OCI-LY7 (cell line): ENCODE measurements around the gene FAM229A. TPM values are rescaled to one million over a fixed set of nuclear protein-coding genes. Genes with fewer than 3 reads are reported as not detected.

Experiments
- BruUV-seq: library from RNA; stranded (reverse); fragments of 400-500 nt; replicated peaks from 2 replicates; lab custom pipeline; 2021; lab: Mats Ljungman, UMichigan
- CTCF ChIA-PET: fragments of 300-600 bp; sonication (Branson Sonifier 250); formaldehyde crosslinking; loops from one replicate; lab custom pipeline; 2022; ENCODE audit warnings: antibody characterized with exemption; ENCODE audit not compliant: unreplicated experiment; lab: Charles Lee
- POLR2A ChIA-PET: fragments of 300-600 bp; sonication (Branson Sonifier 250); formaldehyde crosslinking; loops from one replicate; lab custom pipeline; 2022; ENCODE audit warnings: antibody characterized with exemption; lab: Charles Lee
- DNase-seq: peaks from one replicate; pipeline ENCODE4 v3.0.0-alpha.2; 2015; ENCODE audit warnings: low spot score
- H2AFZ ChIP-seq: fragments of 200-600 bp; sonication (generic), shearing (Covaris generic); 2 replicates; pipeline ENCODE4 v1.6.1; 2014; ENCODE audit warnings: mild to moderate bottlenecking, antibody characterized with exemption, low read length, moderate library complexity
- H3K27ac ChIP-seq: fragments of 200-600 bp; sonication (generic); 2 replicates; pipeline ENCODE4 v1.5.1; 2014; ENCODE audit warnings: mixed run types, low read depth, mild to moderate bottlenecking, moderate library complexity, low read length, inconsistent platforms; ENCODE audit not compliant: poor library complexity, severe bottlenecking
- H3K36me3 ChIP-seq: fragments of 200-600 bp; sonication (generic); 2 replicates; pipeline ENCODE4 v1.6.1; 2014; ENCODE audit warnings: mild to moderate bottlenecking, antibody characterized with exemption, low read length, moderate library complexity, mixed read lengths; ENCODE audit not compliant: insufficient read depth
- H3K4me1 ChIP-seq: fragments of 200-600 bp; sonication (generic); 2 replicates; pipeline ENCODE4 v1.5.1; 2014; ENCODE audit warnings: mild to moderate bottlenecking, low read length; ENCODE audit not compliant: insufficient read depth, poor library complexity, severe bottlenecking
- H3K4me2 ChIP-seq: fragments of 200-600 bp; sonication (generic); 2 replicates; pipeline ENCODE4 v1.6.1; 2014; ENCODE audit warnings: mild to moderate bottlenecking, low read length
- H3K4me3 ChIP-seq: fragments of 200-600 bp; sonication (generic); 2 replicates; pipeline ENCODE4 v1.5.1; 2014; ENCODE audit warnings: mild to moderate bottlenecking, low read depth, low read length; ENCODE audit not compliant: poor library complexity, severe bottlenecking
- H3K79me2 ChIP-seq: fragments of 200-600 bp; sonication (generic); 2 replicates; pipeline ENCODE4 v1.6.1; 2016; ENCODE audit warnings: low read depth, mild to moderate bottlenecking, low read length, moderate library complexity, mixed read lengths; ENCODE audit not compliant: insufficient read depth
- H3K9me2 ChIP-seq: fragments of 200-600 bp; sonication (generic); 2 replicates; pipeline ENCODE4 v1.6.1; 2016; ENCODE audit warnings: mild to moderate bottlenecking, low read length, mixed read lengths; ENCODE audit not compliant: insufficient read depth
- H3K9me3 ChIP-seq: fragments of 200-600 bp; sonication (generic); 2 replicates; pipeline ENCODE4 v1.6.1; 2014; ENCODE audit warnings: mild to moderate bottlenecking, mixed run types, low read length, mixed read lengths
- H4K20me1 ChIP-seq: fragments of 200-600 bp; sonication (generic); 2 replicates; pipeline ENCODE4 v1.6.1; 2014; ENCODE audit warnings: mild to moderate bottlenecking, antibody characterized with exemption, low read length, moderate library complexity, mixed read lengths; ENCODE audit not compliant: insufficient read depth
- EZH2phosphoT487 ChIP-seq: fragments of 200-600 bp; sonication (generic); IDR thresholded peaks from 2 replicates; pipeline ENCODE4 v1.6.1; 2018; ENCODE audit warnings: low read depth, borderline replicate concordance, mild to moderate bottlenecking, mixed run types, antibody characterized with exemption, low read length, moderate library complexity, mixed read lengths
- intact Hi-C: fragments of 100-400 bp; cut with micrococcal nuclease; formaldehyde crosslinking; loops from one replicate; pipeline ENCODE4 v1.10.0; 2022; ENCODE audit not compliant: unreplicated experiment
- total RNA-seq, 2 experiments: library from RNA; depleted of rRNA in 1 of 2; stranded (reverse); fragments of >200 nt in 1 of 2; shearing (Covaris generic) in 1 of 2; gene quantifications; 2 replicates each; pipeline ENCODE4 v1.2.3, GENCODE V29; 2014 to 2022
- TF ChIP-seq, protein P1 (sequence below): fragments of 200-600 bp; sonication (generic); conservative IDR thresholded peaks from 2 replicates; pipeline ENCODE4 v1.5.1; 2014; ENCODE audit warnings: mild to moderate bottlenecking, antibody characterized with exemption, low read length, moderate library complexity, mixed read lengths

The FAM229A gene
- total RNA-seq, 2 experiments from 2014 or later = 3.2 to 16.5 TPM

DNA sequence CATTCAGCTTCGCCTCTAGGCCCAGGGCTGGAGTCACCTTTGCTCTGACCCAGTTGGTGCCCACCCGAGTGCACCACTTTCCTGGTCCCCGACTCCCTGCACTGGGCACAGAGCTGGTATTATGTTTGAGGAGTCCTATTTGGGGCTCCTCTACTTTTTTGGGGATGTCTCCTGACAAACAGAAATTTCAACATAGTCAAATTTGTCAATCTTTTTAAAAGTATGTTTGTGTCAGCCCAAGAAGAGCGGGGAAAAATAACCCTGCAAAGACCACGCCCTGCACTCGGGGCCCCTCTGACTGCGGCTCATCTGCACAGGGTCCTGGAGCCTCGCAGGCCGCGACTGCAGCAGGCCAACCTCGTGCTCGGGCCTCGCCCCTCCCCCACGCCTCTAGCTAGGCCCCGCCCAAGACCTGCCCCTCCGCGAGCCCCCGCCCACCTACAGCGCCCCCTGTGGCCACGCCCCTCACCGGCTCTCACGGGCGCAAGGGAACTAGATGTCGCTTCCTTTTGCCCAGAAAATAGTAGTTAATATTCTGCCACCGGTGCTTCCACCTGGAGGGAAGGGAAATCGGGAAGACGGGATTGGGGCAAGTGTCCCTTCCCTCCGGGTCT is 11.4 kb downstream of the FAM229A start:
- TF ChIP-seq, protein P1, sequence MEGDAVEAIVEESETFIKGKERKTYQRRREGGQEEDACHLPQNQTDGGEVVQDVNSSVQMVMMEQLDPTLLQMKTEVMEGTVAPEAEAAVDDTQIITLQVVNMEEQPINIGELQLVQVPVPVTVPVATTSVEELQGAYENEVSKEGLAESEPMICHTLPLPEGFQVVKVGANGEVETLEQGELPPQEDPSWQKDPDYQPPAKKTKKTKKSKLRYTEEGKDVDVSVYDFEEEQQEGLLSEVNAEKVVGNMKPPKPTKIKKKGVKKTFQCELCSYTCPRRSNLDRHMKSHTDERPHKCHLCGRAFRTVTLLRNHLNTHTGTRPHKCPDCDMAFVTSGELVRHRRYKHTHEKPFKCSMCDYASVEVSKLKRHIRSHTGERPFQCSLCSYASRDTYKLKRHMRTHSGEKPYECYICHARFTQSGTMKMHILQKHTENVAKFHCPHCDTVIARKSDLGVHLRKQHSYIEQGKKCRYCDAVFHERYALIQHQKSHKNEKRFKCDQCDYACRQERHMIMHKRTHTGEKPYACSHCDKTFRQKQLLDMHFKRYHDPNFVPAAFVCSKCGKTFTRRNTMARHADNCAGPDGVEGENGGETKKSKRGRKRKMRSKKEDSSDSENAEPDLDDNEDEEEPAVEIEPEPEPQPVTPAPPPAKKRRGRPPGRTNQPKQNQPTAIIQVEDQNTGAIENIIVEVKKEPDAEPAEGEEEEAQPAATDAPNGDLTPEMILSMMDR = peak; percentile 73
- TF ChIP-seq EZH2phosphoT487 = no peak
- Histone ChIP-seq H3K79me2 (no peaks in the 10 kb centered on the region), H3K27ac (peak overlapping the region; percentile 46), H4K20me1 (no peaks in the 10 kb centered on the region), H3K4me2 (peak overlapping the region; percentile 87), H3K4me3 (peak overlapping the region; percentile 74), H2AFZ (peak overlapping the region; percentile 26), H3K9me2 (no peaks in the 10 kb centered on the region), H3K36me3 (no peaks in the 10 kb centered on the region), H3K4me1 (peaks cover 38% of the 10 kb centered on the region), H3K9me3 (peaks cover 8% of the 10 kb centered on the region; the same call in 1 of the 2 replicates)
- DNase-seq = peak; percentile 85
- intact Hi-C loops = loop anchor here (1.0 kb wide), 1 partner anchor 15 kb away; the partner anchor contains the start of gene MARCKSL1
- no TSS peak for BruUV-seq
- CTCF ChIA-PET = no interaction called here
- POLR2A ChIA-PET = interaction anchor here (0.6 to 1.7 kb wide), 4 partner anchors 15 to 102 kb away, joined by 3 to 5 read pairs (median 3); partner anchors contain the start of gene MARCKSL1

DNA sequence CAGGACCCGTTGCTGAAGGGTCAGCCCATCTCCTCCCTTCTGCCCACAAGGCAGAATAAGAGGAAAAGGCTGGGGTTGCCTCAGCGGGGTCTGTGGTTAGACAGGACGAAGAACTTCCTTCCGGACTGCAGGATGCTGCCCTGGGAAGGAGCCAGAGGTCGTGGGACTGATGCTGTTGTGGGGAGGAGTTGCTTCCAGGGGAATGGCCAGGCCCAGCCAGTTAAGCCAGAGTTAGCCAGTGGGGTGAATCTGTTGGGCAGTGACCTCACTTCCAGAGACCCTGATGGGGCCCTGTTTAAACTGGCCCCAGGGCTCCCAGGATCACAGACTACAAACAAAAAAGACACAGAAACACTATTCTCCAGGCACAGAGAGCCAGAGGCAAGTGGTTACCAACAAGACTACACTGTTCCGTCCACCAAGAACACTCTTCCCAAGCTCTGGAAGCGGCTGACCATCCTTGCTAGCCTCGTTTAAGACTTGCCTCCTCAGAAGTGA is 13.0 kb downstream of the FAM229A start:
- BruUV-seq = no TSS peak
- no peak overlapping the region for H3K27ac ChIP-seq
- no peaks in the 10 kb centered on the region for H3K36me3 ChIP-seq
- H3K4me2 ChIP-seq = no peak overlapping the region; the same call in 1 of the 2 replicates
- intact Hi-C loops = no loop called here
- no peaks in the 10 kb centered on the region for H3K9me2 ChIP-seq
- peaks cover 38% of the 10 kb centered on the region for H3K4me1 ChIP-seq
- TF ChIP-seq EZH2phosphoT487 = no peak
- TF ChIP-seq, protein P1 = no peak
- ChIA-PET POLR2A (interaction anchor here (0.9 kb wide), 1 partner anchor 13 kb away, joined by 4 read pairs; the partner anchor contains the start of gene MARCKSL1), CTCF (no interaction called here)
- H3K9me3 ChIP-seq = peaks cover 8% of the 10 kb centered on the region; the same call in 1 of the 2 replicates
- no peaks in the 10 kb centered on the region for H4K20me1 ChIP-seq
- no peak for DNase-seq
- H3K4me3 ChIP-seq = no peak overlapping the region
- H3K79me2 ChIP-seq = no peaks in the 10 kb centered on the region
- no peak overlapping the region for H2AFZ ChIP-seq
